ENCODE data around the gene RFX5. TPM values are rescaled to one million over a fixed set of nuclear protein-coding genes. Genes with fewer than 3 reads are reported as not detected.

RFX5 gene
- total RNA-seq, 2 donors from 2014 or later = 28.6 to 44.1 TPM

GRCh38 chr1:151384584-151384983, 37.5 kb upstream of the RFX5 start:
- H3K4me3 ChIP-seq = no peak overlapping the region
- no peaks in the 10 kb centered on the region for H3K9me3 ChIP-seq
- DNase-seq = no peak
- H3K27ac ChIP-seq = no peak overlapping the region
- no peak for TF ChIP-seq CTCF (IDR thresholded peaks at IDR 0.05)
- no peaks in the 10 kb centered on the region for H3K27me3 ChIP-seq
- no peaks in the 10 kb centered on the region for H3K36me3 ChIP-seq
- intact Hi-C loops (cut with DNase I) = no loop called here
- H3K4me1 ChIP-seq = no peaks in the 10 kb centered on the region
- H3K9ac ChIP-seq (ENCODE audit: low read depth in 2 of 2, low read length in 2 of 2) = no peak overlapping the region

DNA sequence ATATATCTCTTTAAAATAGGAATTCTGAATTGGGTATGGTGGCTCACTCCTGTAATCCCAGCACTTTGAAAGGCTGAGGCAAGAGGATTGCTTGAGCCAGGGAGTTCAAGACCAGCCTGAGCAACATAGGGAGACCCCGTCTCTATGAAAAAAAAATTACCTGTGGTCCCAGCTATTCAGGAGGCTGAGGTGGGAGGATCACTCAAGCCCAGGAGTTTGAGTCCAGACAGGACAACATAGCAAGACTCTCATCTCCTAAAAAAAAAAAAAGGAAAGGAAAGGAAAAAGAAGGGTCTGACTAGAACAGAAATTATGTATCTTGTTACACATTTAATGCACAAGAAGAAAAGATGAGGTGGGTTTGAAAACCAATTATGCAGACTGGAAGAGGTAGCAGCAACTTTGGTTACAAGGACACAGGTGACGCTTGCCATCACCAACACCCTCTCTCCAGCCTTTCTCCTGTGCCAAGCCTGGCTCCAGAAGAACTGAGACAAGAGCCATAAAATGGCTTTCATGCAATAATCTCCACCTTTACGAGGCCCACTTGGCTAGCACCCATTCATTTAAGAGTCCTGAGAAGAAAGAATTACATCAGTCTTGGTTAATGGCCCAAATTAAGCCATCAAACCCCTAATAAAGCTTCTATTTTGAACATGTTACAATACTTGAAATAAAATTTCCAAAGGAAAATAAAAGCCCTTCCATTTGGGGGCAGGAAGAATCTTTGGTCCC, 30.3 kb upstream of the RFX5 start:
- Histone ChIP-seq H3K4me3 (no peak overlapping the region), H3K9me3 (no peaks in the 10 kb centered on the region), H3K36me3 (no peaks in the 10 kb centered on the region), H3K27me3 (no peaks in the 10 kb centered on the region), H3K4me1 (peaks cover 4% of the 10 kb centered on the region), H3K27ac (peak overlapping the region; percentile 17), H3K9ac (ENCODE audit: low read depth in 2 of 2, low read length in 2 of 2) (peak overlapping the region in 1 of 2 donors; percentile 43)
- intact Hi-C loops (cut with DNase I) = no loop called here
- no peak for TF ChIP-seq CTCF (IDR thresholded peaks at IDR 0.05)
- peak; percentile 73 for DNase-seq

- no peak for TF ChIP-seq CTCF (IDR thresholded peaks at IDR 0.05)
- no peaks in the 10 kb centered on the region for H3K36me3 ChIP-seq
- no peaks in the 10 kb centered on the region for H3K9me3 ChIP-seq
- H3K4me1 ChIP-seq = peaks cover 4% of the 10 kb centered on the region
- DNase-seq = no peak
- H3K27ac ChIP-seq = peak overlapping the region; percentile 87
- peak overlapping the region in 1 of 2 donors; percentile 60 for H3K9ac ChIP-seq (ENCODE audit: low read depth in 2 of 2, low read length in 2 of 2)
- H3K4me3 ChIP-seq = no peak overlapping the region
- no peaks in the 10 kb centered on the region for H3K27me3 ChIP-seq
- intact Hi-C loops (cut with DNase I) = no loop called here
Observed at GRCh38 chr1:151373196-151373595, 26.1 kb upstream of the RFX5 start.

GRCh38 chr1:151372058-151372934, 25.2 kb upstream of the RFX5 start, which contains the start of gene SELENBP1:
SELENBP1 (minus strand) TSS chr1:151372705; CDS start chr1:151372641, 64 bp downstream.
- Histone ChIP-seq H3K27ac (peak within 1 kb of the TSS; percentile 87), H3K36me3 (no peaks in the 10 kb centered on the region), H3K4me1 (peaks cover 4% of the 10 kb centered on the region), H3K4me3 (peak within 1 kb of the TSS; percentile 52), H3K9me3 (no peaks in the 10 kb centered on the region), H3K27me3 (no peaks in the 10 kb centered on the region), H3K9ac (ENCODE audit: low read depth in 2 of 2, low read length in 2 of 2) (peak within 1 kb of the TSS; percentile 63 to 99)
- intact Hi-C loops (cut with DNase I) = no loop called here
- TF ChIP-seq CTCF (IDR thresholded peaks at IDR 0.05) = no peak
- DNase-seq = peak; percentile 98

GRCh38 chr1:151371370-151372057, 24.5 kb upstream of the RFX5 start:
- Histone ChIP-seq H3K27me3 (no peaks in the 10 kb centered on the region), H3K4me3 (peak overlapping the region; percentile 52), H3K36me3 (no peaks in the 10 kb centered on the region), H3K4me1 (peaks cover 4% of the 10 kb centered on the region), H3K9me3 (no peaks in the 10 kb centered on the region), H3K9ac (ENCODE audit: low read depth in 2 of 2, low read length in 2 of 2) (peak overlapping the region; percentile 63 to 99), H3K27ac (peak overlapping the region; percentile 87)
- intact Hi-C loops (cut with DNase I) = no loop called here
- peak; percentile 82 for DNase-seq
- TF ChIP-seq CTCF (IDR thresholded peaks at IDR 0.05) = no peak

Data from colonic mucosa (tissue), 4 donors.